NCI-H1105 treated with DMSO at 0.1 percent for 48 hours (cell line): ENCODE results near the gene CLSTN2.

Experiments
- DNase-seq: peaks from one replicate; lab custom pipeline; 2025; lab: John Stamatoyannopoulos, UW

The CLSTN2 gene

DNA sequence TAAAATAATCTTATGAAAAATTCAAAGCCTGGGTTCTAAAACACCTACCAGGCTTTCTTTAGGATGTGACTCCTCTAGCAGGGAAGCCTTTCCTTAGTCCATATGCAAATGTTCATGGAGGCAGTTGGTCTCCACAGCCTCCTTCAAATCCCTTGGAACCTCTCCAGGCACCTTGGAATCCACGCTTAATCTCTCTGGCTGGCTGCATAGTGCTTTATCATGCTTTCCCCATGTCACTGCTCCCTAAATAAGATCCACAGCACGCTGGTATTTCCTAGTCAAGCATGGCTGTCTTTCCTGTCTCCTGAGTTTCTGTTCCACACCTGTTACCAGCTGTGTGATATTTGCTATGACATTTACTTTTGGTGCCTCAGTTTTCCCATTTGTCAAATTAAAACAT lies 71.3 kb downstream of the CLSTN2 start:
- no peak for DNase-seq

DNA sequence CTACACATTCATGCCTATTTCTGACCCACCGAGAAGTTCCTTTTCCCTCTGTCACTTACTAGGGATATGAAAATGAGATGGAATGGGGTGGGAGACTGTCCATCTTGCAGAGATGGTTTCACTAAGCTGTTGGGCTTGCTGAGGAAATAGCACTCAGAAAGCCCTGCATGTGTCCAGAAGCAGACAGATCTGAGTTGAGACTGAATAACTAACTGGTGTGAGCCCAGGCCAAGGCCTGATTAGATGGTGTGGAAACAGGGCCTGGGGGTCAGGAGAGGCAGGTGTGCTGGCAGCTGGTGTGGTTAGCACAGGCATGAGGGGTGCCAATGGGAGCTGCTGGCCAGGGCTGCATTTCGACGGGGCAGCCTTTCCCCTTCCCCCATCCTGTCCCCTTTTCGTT lies 72.1 kb downstream of the CLSTN2 start:
- DNase-seq = no peak

DNA sequence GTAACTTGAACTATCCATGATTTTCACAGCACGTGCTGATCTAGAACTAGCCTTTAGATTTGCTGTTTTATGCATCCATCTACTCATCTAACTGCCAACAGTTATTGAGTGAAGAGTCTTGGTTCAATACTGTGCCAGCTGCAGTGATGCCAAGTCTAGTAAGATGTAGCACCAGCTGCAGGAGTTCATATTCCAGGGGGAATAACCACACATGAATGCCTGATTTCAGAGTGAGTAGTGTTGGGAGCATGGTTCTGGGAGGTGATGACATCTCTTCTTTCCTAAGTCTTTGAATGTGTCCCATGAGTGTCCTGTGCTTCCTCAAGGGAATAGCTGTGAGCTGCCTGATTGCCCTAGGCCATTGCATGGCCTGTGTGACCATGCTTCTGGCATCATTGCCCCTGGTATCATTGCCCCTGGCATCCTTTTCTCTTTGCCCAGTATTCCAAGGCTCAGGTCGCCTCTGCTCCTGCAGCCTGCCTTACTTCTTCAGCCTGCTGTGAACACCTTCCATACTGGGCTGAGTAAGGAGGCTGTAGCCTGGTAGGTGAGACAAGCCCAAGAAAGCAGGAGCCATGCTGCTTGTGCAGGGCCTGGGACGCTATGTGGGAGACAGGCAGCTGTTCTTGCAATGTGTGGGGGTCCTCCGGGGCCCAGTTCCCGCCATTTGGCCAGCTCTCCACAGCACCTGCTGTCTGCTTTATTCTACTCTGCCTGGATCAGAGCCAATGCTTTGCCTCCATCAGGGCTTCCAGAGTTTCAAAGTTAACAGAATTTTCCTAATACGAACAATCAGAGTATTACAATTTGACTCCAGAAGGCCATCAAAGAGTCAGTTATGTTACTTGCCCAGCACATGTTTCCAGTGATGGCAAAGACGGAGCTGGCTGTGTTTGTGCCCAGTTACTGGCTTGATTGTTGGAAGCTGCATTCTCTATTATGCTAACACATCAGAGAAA lies 73.2 kb downstream of the CLSTN2 start:
- DNase-seq = peak; percentile 83

DNA sequence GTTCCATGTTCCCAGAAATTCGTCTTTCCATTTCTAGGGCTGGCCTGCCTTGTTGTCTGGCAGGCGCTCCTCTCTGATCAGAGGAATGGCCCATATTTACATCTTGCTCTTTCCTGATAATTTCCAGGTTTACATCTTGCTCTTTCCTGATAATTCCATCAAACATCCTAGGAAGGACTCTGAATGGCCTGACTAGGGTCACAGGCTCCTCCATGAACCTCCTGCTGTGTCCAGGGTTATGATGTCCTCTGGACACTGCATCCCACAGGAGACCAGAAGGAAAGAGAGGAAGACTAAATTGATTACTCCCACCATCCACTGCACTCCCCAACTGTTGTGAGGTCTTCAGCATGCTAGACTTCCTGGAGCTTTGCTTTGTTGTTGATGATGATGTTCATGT lies 75.4 kb downstream of the CLSTN2 start:
- no peak for DNase-seq

DNA sequence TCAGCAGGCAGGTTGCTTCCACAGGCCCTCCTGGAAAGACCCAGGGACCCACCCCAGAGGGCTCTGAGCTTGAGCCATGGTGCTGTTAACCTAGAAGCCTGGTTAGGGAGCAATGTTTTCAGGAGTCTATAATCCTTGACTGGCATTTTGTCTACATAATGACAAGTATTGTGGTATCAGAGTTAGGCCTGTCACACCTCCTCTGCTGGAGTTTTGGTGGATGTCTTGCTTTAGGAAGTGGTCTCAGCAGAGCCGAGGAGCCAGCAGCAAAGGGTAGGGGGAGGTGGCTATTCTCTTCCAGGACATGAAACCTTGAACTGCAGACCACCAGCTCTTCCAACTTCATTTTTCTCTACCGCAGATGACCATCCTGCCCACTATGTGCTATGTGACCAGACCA lies 76.1 kb downstream of the CLSTN2 start:
- no peak for DNase-seq

DNA sequence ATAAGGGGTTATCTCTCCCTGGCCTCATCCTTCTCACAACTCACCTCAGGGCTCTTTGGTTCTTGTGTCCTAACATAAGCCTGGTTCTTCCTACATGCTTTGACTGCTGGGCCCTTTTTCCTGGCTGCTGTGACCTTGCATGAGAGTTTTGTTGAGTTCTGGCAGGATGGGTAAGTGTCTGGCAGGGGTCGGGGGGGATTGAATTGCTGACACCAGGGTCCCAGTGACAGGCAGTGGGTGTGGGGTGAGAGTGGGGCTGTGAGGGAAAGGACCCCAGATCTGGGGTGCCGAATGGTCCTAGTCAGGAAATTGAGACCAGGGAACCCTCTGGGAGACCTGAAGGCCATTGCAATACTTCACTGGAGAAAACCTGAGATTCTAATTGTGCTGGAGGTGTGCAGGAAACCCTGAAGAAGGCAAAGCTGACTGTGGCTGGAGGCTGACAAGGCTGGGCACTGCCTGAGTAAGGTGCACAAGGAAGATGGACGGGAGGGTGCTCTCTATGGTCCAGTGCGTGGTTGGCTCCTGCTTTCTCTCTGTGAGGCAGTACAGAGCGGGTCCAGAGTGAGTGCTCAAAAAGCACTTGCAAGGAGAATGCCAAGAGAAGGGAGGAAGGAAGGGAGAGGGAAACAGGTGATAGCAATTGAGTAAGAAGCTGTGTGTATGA lies 76.8 kb downstream of the CLSTN2 start:
- DNase-seq = no peak

DNA sequence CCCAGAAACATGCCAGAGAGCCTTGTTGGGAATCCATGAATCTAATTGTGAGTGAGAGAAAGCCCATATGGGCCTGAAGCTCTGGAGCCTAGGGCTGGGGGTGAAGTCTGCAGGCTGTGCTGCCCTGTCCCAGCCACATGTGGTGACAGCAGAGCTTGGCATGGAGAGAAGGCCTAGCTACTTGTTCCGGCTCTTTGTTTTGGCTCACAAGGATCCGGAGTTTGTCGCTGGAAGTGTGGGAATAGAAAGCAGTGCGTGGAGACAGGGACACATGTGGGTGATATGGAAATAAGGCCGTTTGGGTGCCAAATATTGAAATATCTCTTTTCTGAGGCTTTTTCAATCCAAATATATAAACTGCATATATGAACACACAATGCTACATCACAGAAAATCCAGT lies 78.2 kb downstream of the CLSTN2 start:
- no peak for DNase-seq

DNA sequence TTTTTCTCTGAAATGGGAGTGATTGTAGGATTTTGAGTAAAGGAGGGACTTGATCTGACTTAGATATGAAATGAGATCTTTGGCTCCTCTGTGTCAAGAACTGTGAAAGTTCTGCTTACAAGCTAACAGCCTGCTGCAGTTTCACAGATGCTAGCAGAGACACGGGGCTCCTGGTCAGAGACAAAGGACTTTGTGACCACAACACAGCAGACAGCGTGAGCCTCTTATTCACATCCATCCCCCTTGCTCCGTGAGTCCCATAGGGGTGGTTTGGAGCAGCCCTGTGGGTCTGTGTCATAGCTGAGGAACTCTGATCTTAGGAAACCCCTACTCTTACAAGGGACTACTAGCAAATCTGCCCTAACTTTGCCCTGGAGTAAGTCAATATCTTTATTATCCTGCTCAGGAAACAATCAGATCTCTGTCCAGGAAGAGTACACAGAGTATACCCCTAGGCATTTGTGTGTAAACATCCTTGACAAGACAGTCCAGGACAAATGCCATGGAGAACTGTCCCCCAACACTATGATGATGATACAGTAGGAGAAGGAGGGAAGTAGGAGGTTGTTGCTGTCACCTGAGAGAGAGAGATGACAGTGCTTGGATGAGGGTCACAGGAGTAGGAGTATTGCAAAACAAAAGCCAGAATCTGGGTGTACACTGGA lies 80.0 kb downstream of the CLSTN2 start:
- DNase-seq = no peak

DNA sequence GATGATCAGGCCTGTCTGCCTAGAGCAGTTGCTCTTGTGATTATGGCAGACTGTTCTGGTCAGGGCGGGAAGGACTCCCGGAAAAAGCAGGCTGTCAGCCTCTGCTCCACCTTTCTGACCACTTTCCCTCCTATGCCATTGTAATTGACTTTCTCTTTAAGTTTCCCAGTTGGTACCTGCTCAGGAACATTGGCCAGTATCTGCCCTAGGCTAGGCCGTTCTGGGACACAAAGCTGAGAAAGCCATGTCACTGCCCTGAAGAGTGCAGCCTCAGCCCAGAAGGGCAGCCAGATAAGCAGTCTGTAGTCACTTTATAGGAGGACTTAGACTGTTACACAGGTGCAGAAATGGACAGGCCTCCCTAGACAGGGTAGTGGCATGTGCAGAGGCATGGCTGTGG lies 80.8 kb downstream of the CLSTN2 start:
- no peak for DNase-seq

DNA sequence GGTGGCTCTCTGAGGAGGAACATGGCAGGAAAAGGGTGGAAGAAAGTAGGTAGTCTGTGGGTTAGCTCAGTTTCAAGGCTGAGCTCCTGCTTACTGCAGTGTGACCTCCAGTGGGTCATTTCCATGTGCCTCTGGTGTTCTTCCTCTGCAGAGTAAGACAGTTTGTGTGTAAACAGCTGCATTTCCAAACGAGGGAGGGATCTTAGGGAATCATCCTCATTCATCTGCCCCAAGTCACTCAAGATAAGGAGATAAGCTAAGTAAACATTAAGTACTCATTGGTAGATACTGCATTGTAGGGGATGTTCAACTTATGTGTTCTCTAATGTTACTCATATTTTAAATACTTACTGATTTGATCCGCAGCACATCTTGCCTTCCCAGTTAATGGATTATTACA lies 83.6 kb downstream of the CLSTN2 start:
- DNase-seq = no peak

DNA sequence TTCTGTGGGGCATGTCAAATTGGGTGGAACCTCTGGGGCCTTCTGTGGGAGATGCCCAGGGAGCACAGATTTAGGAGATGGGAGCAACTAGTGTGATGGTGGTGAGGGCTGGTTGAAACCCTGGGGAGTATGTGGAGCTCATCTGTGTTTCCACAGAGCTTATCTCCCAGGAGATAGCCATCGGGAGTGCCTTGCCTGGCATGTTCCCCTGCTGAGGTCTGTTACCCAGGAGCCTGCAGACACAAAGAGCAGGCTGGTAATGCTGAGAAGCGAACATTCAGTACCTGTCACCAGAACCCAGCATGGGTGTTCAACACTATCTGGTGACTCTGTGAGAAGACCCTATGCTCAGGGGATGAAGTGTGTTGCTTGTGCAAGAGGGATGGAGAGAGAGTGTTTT lies 85.0 kb downstream of the CLSTN2 start:
- no peak for DNase-seq

DNA sequence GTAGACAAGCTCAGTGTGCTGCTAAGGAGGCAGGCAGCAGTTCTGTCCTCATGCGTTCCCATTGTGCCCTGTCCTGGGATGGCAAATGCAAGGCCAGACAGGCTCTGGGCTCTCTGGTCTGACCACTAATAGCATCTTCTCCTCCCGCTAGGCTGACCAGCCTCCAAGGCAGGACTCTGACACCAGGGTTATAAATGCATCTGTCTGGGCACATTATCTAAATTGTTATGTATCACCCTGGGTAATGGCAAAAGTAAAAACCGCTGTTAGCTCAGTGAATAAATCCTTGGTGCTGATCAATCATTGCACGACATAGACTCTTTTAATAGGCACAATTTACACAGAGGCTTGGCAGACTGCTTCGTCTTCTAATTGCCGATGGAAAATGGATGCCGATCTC lies 85.6 kb downstream of the CLSTN2 start:
- no peak for DNase-seq

DNA sequence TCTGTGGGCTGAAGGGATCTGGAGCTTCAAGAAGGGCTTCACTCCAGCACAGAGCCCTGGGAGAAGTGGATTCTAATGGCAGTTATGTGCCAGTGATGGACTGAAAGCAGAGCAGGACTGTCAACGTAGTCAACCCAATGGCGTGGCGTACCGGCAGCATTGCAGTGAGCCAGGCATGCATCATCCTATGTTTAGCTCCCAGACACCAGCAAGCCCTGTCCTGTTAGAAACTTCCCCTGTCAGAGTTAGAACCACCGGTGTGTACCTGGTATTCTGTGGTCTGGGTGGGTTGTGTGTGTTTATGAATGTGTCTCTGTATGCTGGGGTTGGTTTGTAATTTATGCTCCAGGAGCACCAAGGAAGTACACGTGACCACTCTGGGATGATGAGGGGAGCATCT lies 86.3 kb downstream of the CLSTN2 start:
- no peak for DNase-seq

DNA sequence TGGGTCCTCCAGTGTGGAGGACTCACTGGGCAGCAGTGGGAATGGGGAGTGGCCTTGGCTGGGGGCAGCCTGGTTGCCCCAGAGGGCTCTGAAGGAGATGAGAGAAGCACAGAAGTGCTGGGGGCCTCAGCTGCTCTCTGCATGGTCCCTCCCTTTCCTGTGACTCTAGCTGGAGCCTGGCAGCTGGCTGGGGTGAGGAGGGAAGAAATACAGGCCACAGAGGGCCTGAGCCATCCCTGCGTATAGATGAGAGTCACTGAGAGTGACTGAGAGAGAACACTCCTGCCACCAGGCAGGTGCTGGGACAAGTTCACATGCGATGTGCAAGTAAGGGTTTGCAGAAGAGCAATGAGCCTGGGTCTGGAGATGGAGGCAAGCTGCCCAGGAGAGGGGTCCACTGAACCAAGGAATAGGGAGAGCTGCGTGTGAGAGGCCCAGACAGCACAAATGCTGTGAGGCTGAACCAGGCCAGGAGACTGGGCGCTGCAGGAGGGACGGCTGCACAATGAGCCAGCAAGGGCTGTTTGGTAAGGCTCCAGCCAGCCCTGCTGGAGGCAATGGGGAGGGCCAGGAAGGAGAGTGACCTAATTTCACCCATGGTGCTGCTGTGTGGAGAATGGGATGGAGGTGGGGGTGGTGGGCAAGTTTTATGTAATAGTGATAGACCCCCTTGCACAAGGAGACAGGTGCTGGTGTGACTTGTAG lies 87.2 kb downstream of the CLSTN2 start:
- DNase-seq = no peak

DNA sequence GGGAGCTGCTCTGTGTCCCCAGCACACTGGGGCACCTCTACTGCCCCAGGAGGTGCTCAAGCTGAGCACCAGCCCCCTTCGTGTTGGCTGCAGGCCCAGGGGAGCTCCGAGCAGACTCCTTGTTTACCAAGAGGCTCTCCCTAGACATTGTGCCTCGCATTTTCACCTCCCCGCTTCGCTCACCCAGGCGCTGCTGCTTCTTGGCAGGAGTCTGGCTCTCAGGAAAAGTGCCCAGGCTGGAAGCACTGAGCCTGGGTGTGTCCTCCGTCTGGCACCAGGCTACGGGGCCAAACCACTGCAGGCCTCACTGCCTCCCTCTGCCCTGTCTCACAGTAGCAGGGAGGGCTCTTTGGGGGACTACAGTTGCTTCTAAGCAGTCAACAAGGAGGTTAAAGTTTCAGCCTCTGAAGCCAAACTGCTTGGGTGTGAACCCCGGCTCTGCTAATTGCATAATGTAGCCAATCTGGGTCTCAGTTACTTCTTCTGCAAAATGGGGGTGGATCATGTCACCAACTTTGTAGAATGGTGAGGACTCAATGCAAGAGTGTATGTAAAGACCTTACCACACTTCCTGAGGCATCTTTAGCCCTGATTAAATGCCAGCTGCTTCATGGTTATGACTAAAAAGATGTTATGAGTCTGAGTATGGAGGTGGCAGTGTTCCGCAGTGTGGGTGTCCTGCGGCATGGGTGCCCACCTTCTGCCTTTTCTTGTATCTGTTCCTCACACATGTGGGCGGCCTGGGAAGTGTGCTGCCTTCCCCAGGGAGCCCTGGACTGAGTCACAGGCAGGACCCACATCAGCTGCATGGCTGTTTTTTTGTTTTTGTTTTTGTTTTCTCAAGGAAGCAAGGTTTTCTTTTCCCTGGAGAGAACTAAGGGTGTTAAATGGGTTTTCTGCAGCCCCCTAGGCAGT lies 88.9 kb downstream of the CLSTN2 start:
- peak; percentile 81 for DNase-seq

DNA sequence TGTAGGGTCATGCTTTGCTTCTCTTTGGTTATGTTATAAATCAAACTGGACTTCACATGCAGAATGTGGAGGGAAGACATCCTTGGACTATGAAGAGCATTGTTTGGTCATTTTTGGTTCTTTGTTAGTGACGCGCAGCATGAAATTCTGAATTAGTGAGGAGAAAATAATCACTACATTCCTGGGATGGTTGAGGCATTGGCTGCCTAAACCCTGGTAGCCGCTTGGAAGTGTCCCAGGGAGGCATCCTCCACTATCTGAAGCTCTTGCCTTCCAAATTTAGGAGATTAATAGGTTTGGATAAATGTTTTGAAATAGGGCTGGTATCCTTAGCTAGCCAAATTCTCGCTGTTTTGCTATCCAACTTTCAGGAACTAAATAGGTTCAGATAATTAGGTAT lies 96.2 kb downstream of the CLSTN2 start:
- no peak for DNase-seq

DNA sequence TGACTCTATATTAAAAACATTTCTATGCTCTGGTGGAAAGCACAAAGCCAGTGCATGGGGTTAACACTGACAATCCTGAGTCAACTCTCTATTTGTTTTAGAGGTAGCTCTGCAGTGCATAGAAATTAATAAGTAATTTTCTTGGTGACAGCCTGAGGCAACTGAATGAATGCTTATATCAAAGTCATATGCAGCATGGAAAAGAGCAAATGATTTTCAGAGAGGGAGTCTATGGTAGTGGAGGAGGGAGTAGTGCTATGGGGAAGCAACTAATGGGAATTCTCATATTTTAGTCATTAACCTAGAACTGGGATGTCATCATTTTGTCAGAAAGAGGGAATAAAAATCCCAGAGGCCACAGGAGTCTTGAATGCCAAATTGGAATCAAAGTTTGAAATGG lies 99.1 kb downstream of the CLSTN2 start:
- no peak for DNase-seq

DNA sequence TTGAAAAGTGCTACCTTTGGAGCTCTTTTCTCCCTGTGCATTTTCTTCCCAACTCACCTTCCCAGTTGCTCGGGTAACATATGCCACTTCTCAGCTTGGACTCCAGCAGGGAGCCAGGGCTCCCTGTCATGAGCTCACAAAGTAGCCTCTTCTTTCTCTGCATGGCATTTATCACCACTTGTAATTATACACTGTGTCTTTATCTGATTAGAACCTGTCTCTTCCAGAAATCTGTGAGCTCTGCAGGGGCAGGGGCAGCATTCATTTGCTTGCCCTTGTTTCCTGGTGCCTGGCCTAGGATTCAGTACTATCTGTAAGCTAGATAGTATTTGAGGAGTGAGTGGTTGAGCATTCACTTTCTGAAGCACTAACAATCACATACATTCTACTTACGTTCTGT lies 100.9 kb downstream of the CLSTN2 start:
- DNase-seq = peak; percentile 32

DNA sequence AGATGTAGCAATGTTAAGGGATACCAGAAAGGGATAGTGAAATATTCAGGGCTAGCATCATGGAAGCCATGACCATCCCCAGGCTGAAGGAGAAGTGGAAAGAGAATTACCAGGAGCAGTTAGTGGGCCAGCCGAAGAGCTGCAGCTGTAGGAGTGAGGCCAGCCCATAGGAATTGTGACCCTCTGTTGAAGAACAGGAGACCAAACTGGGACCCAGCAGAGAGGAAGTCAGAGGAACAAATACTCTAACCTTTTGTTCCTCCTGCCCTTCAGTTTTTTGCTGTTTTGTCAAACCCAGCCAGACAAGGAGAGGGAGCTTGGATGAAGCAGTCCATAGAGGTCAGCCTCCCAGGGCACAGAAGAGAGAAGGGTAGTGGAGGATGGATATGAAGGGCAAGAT lies 115.4 kb downstream of the CLSTN2 start:
- DNase-seq = no peak

DNA sequence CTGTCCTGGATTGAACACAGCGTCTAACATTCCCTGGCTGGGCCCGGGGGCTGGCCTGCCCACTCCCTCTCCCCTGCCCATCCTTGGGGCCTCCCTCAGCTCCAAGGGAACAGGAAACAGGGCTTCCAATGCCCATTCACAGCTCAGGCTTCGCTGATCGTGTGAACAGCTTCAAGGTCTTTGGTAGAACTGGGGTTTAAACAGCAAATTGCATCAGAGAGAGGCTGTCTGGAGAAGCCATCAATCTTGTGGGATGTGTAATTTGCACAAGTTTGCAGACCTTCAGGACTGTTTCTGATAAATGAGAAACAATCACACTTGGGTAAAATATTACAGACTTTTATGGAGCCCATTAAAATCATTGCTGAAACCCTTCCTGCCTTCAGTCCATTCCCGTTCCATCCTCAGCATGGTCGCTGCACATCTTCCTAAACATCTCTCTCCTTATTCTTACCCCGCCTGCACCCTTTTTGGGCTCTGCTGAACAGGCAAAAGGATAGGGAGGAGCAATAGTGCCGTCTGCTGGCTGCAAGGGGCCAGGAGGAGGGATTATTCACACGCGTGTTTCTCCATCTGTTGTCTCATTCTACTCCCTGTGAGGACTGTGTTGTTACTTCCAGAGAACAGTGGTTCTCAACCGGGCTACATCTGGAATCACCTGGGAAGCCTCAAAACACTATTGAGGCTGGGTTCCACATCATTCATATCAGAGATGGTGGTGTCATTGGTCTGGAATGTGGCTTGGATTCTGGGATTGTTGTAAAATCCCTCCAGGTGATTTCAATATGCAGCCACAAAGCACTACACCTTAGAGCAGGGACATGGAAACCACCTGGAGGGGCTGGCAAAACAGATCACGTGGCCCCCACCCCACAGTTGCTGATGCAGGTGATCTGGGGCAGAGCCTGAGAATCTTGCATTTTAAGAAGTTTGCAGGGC lies 116.3 kb downstream of the CLSTN2 start:
- DNase-seq = peak; percentile 20
